GM12878 (cell line): Measurements from ENCODE around the gene SLC52A3. TPM values are rescaled to one million over a fixed set of nuclear protein-coding genes. Genes with fewer than 3 reads are reported as not detected.

Experiments
- ATAC-seq: fragments of 200-7000 bp; cut with Tn5 transposase; 3 replicates; pipeline ENCODE4 v1.9.1; 2020; ENCODE audit warnings: mild to moderate bottlenecking, moderate library complexity
- BruUV-seq: library from RNA; stranded (reverse); fragments of 400-500 nt; replicated peaks from 2 replicates; lab custom pipeline; 2021; lab: Mats Ljungman, UMichigan
- CTCF ChIA-PET: fragments of 300-600 bp; sonication (Branson Sonifier 250); formaldehyde crosslinking; extraction: SDS; loops from one replicate; lab custom pipeline; 2021; ENCODE audit warnings: inconsistent platforms; lab: Yijun Ruan, JAX
- POLR2A ChIA-PET: fragments of 350-600 bp; formaldehyde crosslinking; extraction: SDS; loops from one replicate; lab custom pipeline; 2021; ENCODE audit warnings: inconsistent platforms; lab: Charles Lee
- RAD21 ChIA-PET: fragments of 300-600 bp; sonication (Branson Sonifier 250); formaldehyde crosslinking; loops from one replicate; lab custom pipeline; 2023; ENCODE audit warnings: antibody characterized with exemption; ENCODE audit not compliant: unreplicated experiment; lab: Charles Lee
- SMC1A ChIA-PET: fragments of 300-600 bp; sonication (Branson Sonifier 250); formaldehyde crosslinking; loops from one replicate; lab custom pipeline; 2023; ENCODE audit not compliant: unreplicated experiment, uncharacterized antibody; lab: Charles Lee
- DNase-seq: peaks from one replicate; pipeline ENCODE4 v3.0.0-alpha.2; 2011; ENCODE audit warnings: low read depth, low spot score
- FAIRE-seq: peaks from 3 replicates; lab custom pipeline; 2011; peaks lifted over from hg19 to GRCh38; lab: Jason Lieb, UNC
- H2AFZ ChIP-seq: 2 replicates; pipeline ENCODE4 v1.6.0; 2011; ENCODE audit warnings: low read depth, low read length, control low read depth; ENCODE audit not compliant: control insufficient read depth
- H3K27ac ChIP-seq: 2 replicates; pipeline ENCODE4 v1.5.1; 2011; ENCODE audit warnings: control low read depth; ENCODE audit not compliant: control insufficient read depth, insufficient read depth
- H3K27me3 ChIP-seq, 2 experiments: replicated peaks in 1 of 2; 2 replicates each; pipeline versions ENCODE4 v1.6.0 to v1.6.1; 2011; ENCODE audit warnings: low read length in 1 of 2; ENCODE audit not compliant: control insufficient read depth in 2 of 2, insufficient read depth in 2 of 2
- H3K36me3 ChIP-seq, 2 experiments: 2 replicates each; pipeline ENCODE4 v1.5.1; 2011; ENCODE audit warnings: low read length in 1 of 2; ENCODE audit not compliant: control insufficient read depth in 2 of 2, insufficient read depth in 2 of 2
- H3K4me1 ChIP-seq: 2 replicates; pipeline ENCODE4 v1.6.1; 2011; ENCODE audit warnings: mild to moderate bottlenecking, low read length, moderate library complexity, mixed read lengths; ENCODE audit not compliant: control insufficient read depth, insufficient read depth
- H3K4me2 ChIP-seq: 2 replicates; pipeline ENCODE4 v1.6.0; 2011; ENCODE audit warnings: control low read depth; ENCODE audit not compliant: control insufficient read depth, insufficient read depth
- H3K4me3 ChIP-seq: fragments of 200-600 bp; sonication (generic); 2 replicates; pipeline ENCODE4 v1.5.1; 2016
- H3K79me2 ChIP-seq: 2 replicates; pipeline ENCODE4 v1.6.0; 2011; ENCODE audit warnings: low read length; ENCODE audit not compliant: control insufficient read depth, insufficient read depth
- H3K9ac ChIP-seq: 2 replicates; pipeline ENCODE4 v1.8.0; 2011; ENCODE audit warnings: low read length, control low read depth, mixed read lengths; ENCODE audit not compliant: control insufficient read depth, insufficient read depth
- H3K9me3 ChIP-seq: replicated peaks from 3 replicates; pipeline ENCODE4 v1.5.1; 2011; ENCODE audit warnings: mild to moderate bottlenecking, low read length; ENCODE audit not compliant: control insufficient read depth, insufficient read depth
- H4K20me1 ChIP-seq: 2 replicates; pipeline ENCODE4 v1.6.0; 2011; ENCODE audit not compliant: control insufficient read depth, insufficient read depth
- BACH1 ChIP-seq: fragments of 450-650 bp; IDR thresholded peaks from 2 replicates; pipeline ENCODE4 v1.6.1; 2017; ENCODE audit warnings: mild to moderate bottlenecking, borderline replicate concordance
- CBFB ChIP-seq: IDR thresholded peaks from 2 replicates; pipeline ENCODE4 v1.6.1; 2016; ENCODE audit warnings: antibody characterized with exemption, low read depth
- CHD1 ChIP-seq: IDR thresholded peaks from 2 replicates; pipeline ENCODE4 v1.6.1; 2012; ENCODE audit warnings: low read depth, low read length, improper control_type of control experiment
- CREB1 ChIP-seq: IDR thresholded peaks from 2 replicates; pipeline ENCODE4 v1.6.1; 2012; ENCODE audit warnings: low read depth, mild to moderate bottlenecking, inconsistent platforms
- CTCF ChIP-seq, 3 experiments: IDR thresholded peaks in 2 of 3; conservative IDR thresholded peaks in 1 of 3; 2 replicates each; pipeline ENCODE4 v1.5.1; 2011; ENCODE audit warnings: low read depth in 3 of 3, low read length in 3 of 3, mild to moderate bottlenecking in 3 of 3, control low read depth in 2 of 3, moderate library complexity in 2 of 3, inconsistent platforms in 1 of 3, mixed read lengths in 1 of 3; ENCODE audit not compliant: control insufficient read depth in 2 of 3, insufficient read depth in 1 of 3; ENCODE audit errors: extremely low read depth in 1 of 3
- FOXM1 ChIP-seq: IDR thresholded peaks from 2 replicates; pipeline ENCODE4 v1.6.1; 2012; ENCODE audit warnings: low read depth, mild to moderate bottlenecking, inconsistent platforms, low read length, moderate library complexity
- JUND ChIP-seq: IDR thresholded peaks from 2 replicates; pipeline ENCODE4 v1.6.1; 2012; ENCODE audit warnings: low read depth, mild to moderate bottlenecking, low read length, improper control_type of control experiment, moderate library complexity
- KLF5 ChIP-seq: fragments of 450-650 bp; IDR thresholded peaks from 2 replicates; pipeline ENCODE4 v1.6.1; 2014; ENCODE audit warnings: mild to moderate bottlenecking; ENCODE audit not compliant: partially characterized antibody
- MYB ChIP-seq: fragments of 150-350 bp; IDR thresholded peaks from 2 replicates; pipeline ENCODE4 v1.6.1; 2014; ENCODE audit warnings: mild to moderate bottlenecking, low read depth, low read length, borderline replicate concordance
- NFXL1 ChIP-seq: fragments of 450-650 bp; IDR thresholded peaks from 2 replicates; pipeline ENCODE4 v1.6.1; 2017; ENCODE audit warnings: antibody characterized with exemption, mild to moderate bottlenecking, borderline replicate concordance
- RBBP5 ChIP-seq: fragments of 200-600 bp; sonication (generic); conservative IDR thresholded peaks from 2 replicates; pipeline ENCODE4 v1.6.1; 2016
- SMAD1 ChIP-seq: fragments of 450-650 bp; IDR thresholded peaks from 2 replicates; pipeline ENCODE4 v1.6.1; 2018; ENCODE audit warnings: mild to moderate bottlenecking, low read depth; ENCODE audit not compliant: partially characterized antibody
- SPI1 ChIP-seq: IDR thresholded peaks from 2 replicates; pipeline ENCODE4 v1.6.1; 2011; ENCODE audit warnings: low read depth, mild to moderate bottlenecking, low read length, moderate library complexity, borderline replicate concordance; ENCODE audit not compliant: insufficient read depth
- SREBF1 ChIP-seq: IDR thresholded peaks from 2 replicates; pipeline ENCODE4 v1.6.1; 2012; ENCODE audit warnings: mild to moderate bottlenecking, low read length
- SREBF2 ChIP-seq: IDR thresholded peaks from 2 replicates; pipeline ENCODE4 v1.6.1; 2012; ENCODE audit warnings: mild to moderate bottlenecking, low read length
- SUZ12 ChIP-seq: fragments of 200-600 bp; sonication (generic); IDR thresholded peaks from one replicate; pipeline ENCODE4 v1.6.1; 2018; ENCODE audit warnings: antibody characterized with exemption, mild to moderate bottlenecking; ENCODE audit not compliant: unreplicated experiment
- USF2 ChIP-seq: IDR thresholded peaks from 2 replicates; pipeline ENCODE4 v1.6.1; 2011; ENCODE audit warnings: low read depth, low read length, improper control_type of control experiment, borderline replicate concordance
- ZZZ3 ChIP-seq: IDR thresholded peaks from 2 replicates; pipeline ENCODE4 v1.6.1; 2011; ENCODE audit warnings: low read depth; ENCODE audit not compliant: control insufficient read depth, insufficient read length
- whole genome bisulfite sequencing: methylation state at CpG from one replicate; pipeline ENCODE4 v1.1.6; 2016; ENCODE audit warnings: low lambda C conversion rate; ENCODE audit not compliant: insufficient replicate concordance, insufficient coverage; ENCODE audit errors: missing lambda C conversion rate; 5-methylcytosine and 5-hydroxymethylcytosine counted together
- in situ Hi-C: fragments of 300-500 bp; cut with MboI; formaldehyde crosslinking; loops from 9 replicates; pipeline ENCODE4 v1.14.3; 2018; ENCODE audit warnings: mixed read lengths
- intact Hi-C: fragments of 100-400 bp; cut with micrococcal nuclease; formaldehyde crosslinking; loops from one replicate; pipeline ENCODE4 v1.14.2; 2022; ENCODE audit not compliant: unreplicated experiment
- polyA plus RNA-seq, 11 experiments: library from polyadenylated mRNA; depleted of rRNA in 4 of 11; unstranded in 6 of 11; stranded (reverse) in 5 of 11; fragments of >200 nt; fragmentation: Nextera tagmentation in 4 of 11; fragmentation: Illumina TruSeq in 1 of 11; extraction: Ambion mirVana in 4 of 11; extraction: Trizol in 1 of 11; gene quantifications; 1 replicate in 1 of 11; 2 replicates in 10 of 11; pipeline versions ENCODE4 v1.2.1 to v1.2.3, GENCODE V29; 2011 to 2016; ENCODE audit warnings: inconsistent platforms in 2 of 11, missing spikeins in 2 of 11, low read depth in 1 of 11
- total RNA-seq, 4 experiments: library from RNA; depleted of rRNA in 3 of 4; stranded (reverse); fragments of >200 nt in 3 of 4; fragmentation: Illumina TruSeq in 1 of 4; extraction: Trizol in 1 of 4; gene quantifications; 2 replicates each; pipeline versions ENCODE4 v1.2.1 to v1.2.3, GENCODE V29; 2013 to 2021
- TF ChIP-seq, protein P1 (sequence below): IDR thresholded peaks from 2 replicates; pipeline ENCODE4 v1.6.1; 2012; ENCODE audit warnings: low read depth, low read length, improper control_type of control experiment
- TF ChIP-seq, protein P2 (sequence below): fragments of 450-650 bp; conservative IDR thresholded peaks from 2 replicates; pipeline ENCODE4 v1.6.1; 2017; ENCODE audit warnings: mild to moderate bottlenecking, moderate library complexity

Gene SLC52A3
- total and polyA plus RNA-seq, 10 of the 15 experiments (the other 5 are each of a cell fraction or from before 2014, with no cell fraction given) = not detected

GRCh38 chr20:733861-734260 lies 34.4 kb downstream of the SLC52A3 start:
- H3K4me3 ChIP-seq = no peak overlapping the region
- WGBS = 21% methylated on average over 7 of the region's 7 CpGs
- CTCF ChIA-PET = no interaction called here
- FAIRE-seq (no peak), DNase-seq (no peak), ATAC-seq (no peak)
- POLR2A ChIA-PET = interaction anchor here (0.5 kb wide), 1 partner anchor 228 kb away, joined by 3 read pairs; no protein-coding TSS in a partner anchor
- H3K9me3 ChIP-seq = no peaks in the 10 kb centered on the region
- H2AFZ ChIP-seq = no peak overlapping the region
- BruUV-seq = no TSS peak
- no peak overlapping the region for H3K27ac ChIP-seq
- H3K27me3 ChIP-seq = peaks cover 0 to 4% of the 10 kb centered on the region in 2 experiments; a peak in 2 of 4 replicates
- H3K4me1 ChIP-seq = no peaks in the 10 kb centered on the region
- TF ChIP-seq, protein P1, sequence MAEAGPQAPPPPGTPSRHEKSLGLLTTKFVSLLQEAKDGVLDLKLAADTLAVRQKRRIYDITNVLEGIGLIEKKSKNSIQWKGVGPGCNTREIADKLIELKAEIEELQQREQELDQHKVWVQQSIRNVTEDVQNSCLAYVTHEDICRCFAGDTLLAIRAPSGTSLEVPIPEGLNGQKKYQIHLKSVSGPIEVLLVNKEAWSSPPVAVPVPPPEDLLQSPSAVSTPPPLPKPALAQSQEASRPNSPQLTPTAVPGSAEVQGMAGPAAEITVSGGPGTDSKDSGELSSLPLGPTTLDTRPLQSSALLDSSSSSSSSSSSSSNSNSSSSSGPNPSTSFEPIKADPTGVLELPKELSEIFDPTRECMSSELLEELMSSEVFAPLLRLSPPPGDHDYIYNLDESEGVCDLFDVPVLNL = no peak
- TF ChIP-seq USF2 (no peak), CREB1 (no peak), JUND (no peak), MYB (no peak), CBFB (no peak), CTCF (IDR thresholded peaks at IDR 0.05 in 2 of 3, conservative IDR thresholded peaks at IDR 0.05 in 1 of 3; ENCODE audit: control insufficient read depth in 2 of 3, extremely low read depth in 1 of 3, insufficient read depth in 1 of 3, low read depth in 3 of 3, low read length in 3 of 3) (no peak), SREBF1 (no peak), CHD1 (no peak), SREBF2 (no peak), BACH1 (no peak), RBBP5 (no peak), NFXL1 (no peak), SPI1 (no peak), SMAD1 (no peak), KLF5 (no peak), FOXM1 (no peak), ZZZ3 (no peak), SUZ12 (no peak)
- TF ChIP-seq, protein P2, sequence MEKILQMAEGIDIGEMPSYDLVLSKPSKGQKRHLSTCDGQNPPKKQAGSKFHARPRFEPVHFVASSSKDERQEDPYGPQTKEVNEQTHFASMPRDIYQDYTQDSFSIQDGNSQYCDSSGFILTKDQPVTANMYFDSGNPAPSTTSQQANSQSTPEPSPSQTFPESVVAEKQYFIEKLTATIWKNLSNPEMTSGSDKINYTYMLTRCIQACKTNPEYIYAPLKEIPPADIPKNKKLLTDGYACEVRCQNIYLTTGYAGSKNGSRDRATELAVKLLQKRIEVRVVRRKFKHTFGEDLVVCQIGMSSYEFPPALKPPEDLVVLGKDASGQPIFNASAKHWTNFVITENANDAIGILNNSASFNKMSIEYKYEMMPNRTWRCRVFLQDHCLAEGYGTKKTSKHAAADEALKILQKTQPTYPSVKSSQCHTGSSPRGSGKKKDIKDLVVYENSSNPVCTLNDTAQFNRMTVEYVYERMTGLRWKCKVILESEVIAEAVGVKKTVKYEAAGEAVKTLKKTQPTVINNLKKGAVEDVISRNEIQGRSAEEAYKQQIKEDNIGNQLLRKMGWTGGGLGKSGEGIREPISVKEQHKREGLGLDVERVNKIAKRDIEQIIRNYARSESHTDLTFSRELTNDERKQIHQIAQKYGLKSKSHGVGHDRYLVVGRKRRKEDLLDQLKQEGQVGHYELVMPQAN = no peak
- no peaks in the 10 kb centered on the region for H3K36me3 ChIP-seq
- no peaks in the 10 kb centered on the region; the same call in 1 of the 2 replicates for H4K20me1 ChIP-seq
- H3K4me2 ChIP-seq = no peak overlapping the region
- in situ Hi-C loops (loop anchor here (10.0 kb wide), 1 partner anchor 379 kb away; no protein-coding TSS in a partner anchor), intact Hi-C loops (no loop called here)
- no peaks in the 10 kb centered on the region for H3K79me2 ChIP-seq
- RAD21 ChIA-PET = interaction anchor here (0.6 kb wide), 1 partner anchor 641 kb away, joined by 3 read pairs; no protein-coding TSS in a partner anchor
- SMC1A ChIA-PET = no interaction called here
- H3K9ac ChIP-seq = no peak overlapping the region
